Peyer's patch (tissue), 4 donors: Measurements from ENCODE around the gene ZNF562.

ENCODE experiments used
- CTCF ChIP-seq, 6 experiments: fragments of 450-650 bp in 4 of 6; fragments of 200-600 bp in 2 of 6; sonication (generic) in 1 of 6; IDR thresholded peaks; one replicate each; pipeline ENCODE4 v1.5.1; 2017 to 2019; ENCODE audit warnings: antibody characterized with exemption in 6 of 6, mild to moderate bottlenecking in 3 of 6, moderate library complexity in 1 of 6
- POLR2A ChIP-seq, 2 donors: fragments of 450-650 bp; IDR thresholded peaks; one replicate each; pipeline ENCODE4 v1.5.1; 2017; ENCODE audit warnings: antibody characterized with exemption in 2 of 2, mild to moderate bottlenecking in 2 of 2, moderate library complexity in 2 of 2

DNA sequence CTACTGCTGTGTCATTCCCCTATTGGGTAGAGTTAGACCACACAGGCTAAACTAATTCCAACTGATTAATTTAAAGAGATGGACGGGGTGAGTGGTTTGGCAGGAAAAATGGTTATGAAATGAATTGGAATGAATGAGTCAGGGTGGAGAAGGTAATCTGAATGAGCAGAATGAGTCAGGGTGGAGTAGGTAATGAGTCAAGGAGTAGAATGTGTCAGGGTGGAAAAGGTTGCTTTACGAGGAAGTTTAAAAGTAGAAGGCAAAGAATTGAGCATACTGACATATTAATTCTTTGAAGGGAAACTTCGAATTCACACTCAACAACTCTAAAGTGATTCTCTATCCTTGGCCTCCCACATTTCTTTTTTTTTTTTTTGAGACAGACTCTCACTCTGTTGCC is 77.9 kb downstream of the ZNF562 start:
- TF ChIP-seq POLR2A (IDR thresholded peaks at IDR 0.05) (no peak), CTCF (IDR thresholded peaks at IDR 0.05) (no peak)
